Lung (tissue), 12 donors: ENCODE measurements around the gene DNAI7. TPM values are rescaled to one million over a fixed set of nuclear protein-coding genes. Genes with fewer than 3 reads are reported as not detected.

Experiments used
- ATAC-seq: fragments of 200-7000 bp; cut with Tn5 transposase; one replicate; pipeline ENCODE4 v1.9.1; 2020; ENCODE audit warnings: moderate number of reproducible peaks; ENCODE audit not compliant: insufficient read depth, low FRiP score
- DNase-seq, 3 donors: peaks; one replicate each; pipeline ENCODE4 v3.0.0-alpha.2; 2013 to 2017
- H3K27ac ChIP-seq, 2 donors: one replicate each; pipeline ENCODE4 v1.5.1; 2013; ENCODE audit warnings: mild to moderate bottlenecking in 2 of 2, moderate library complexity in 2 of 2, control low read depth in 1 of 2, inconsistent platforms in 1 of 2, low read depth in 1 of 2, low read length in 1 of 2
- H3K27me3 ChIP-seq, 3 donors: one replicate each; pipeline ENCODE4 v1.5.1; 2013; ENCODE audit warnings: low read length in 2 of 3; ENCODE audit not compliant: control insufficient read depth in 3 of 3, insufficient read depth in 3 of 3
- H3K36me3 ChIP-seq, 4 donors: one replicate each; pipeline ENCODE4 v1.5.1; 2013; ENCODE audit warnings: low read length in 4 of 4, mild to moderate bottlenecking in 1 of 4, moderate library complexity in 1 of 4; ENCODE audit not compliant: control insufficient read depth in 4 of 4, insufficient read depth in 4 of 4
- H3K4me1 ChIP-seq, 5 donors: one replicate each; pipeline ENCODE4 v1.5.1; 2013; ENCODE audit warnings: low read length in 5 of 5, mild to moderate bottlenecking in 2 of 5, moderate library complexity in 1 of 5; ENCODE audit not compliant: control insufficient read depth in 5 of 5, insufficient read depth in 5 of 5
- H3K4me3 ChIP-seq: one replicate; pipeline ENCODE4 v1.5.1; 2013; ENCODE audit warnings: mild to moderate bottlenecking, control low read depth, moderate library complexity
- H3K9ac ChIP-seq, 2 donors: one replicate each; pipeline ENCODE4 v1.5.1; 2013; ENCODE audit warnings: low read length in 2 of 2, control low read depth in 1 of 2; ENCODE audit not compliant: insufficient read depth in 1 of 2
- H3K9me3 ChIP-seq, 4 donors: one replicate each; pipeline ENCODE4 v1.5.1; 2013; ENCODE audit warnings: low read length in 3 of 4, mild to moderate bottlenecking in 1 of 4, moderate library complexity in 1 of 4; ENCODE audit not compliant: control insufficient read depth in 4 of 4, insufficient read depth in 3 of 4
- CTCF ChIP-seq: IDR thresholded peaks from 2 replicates; pipeline ENCODE4 v1.5.1; 2012; ENCODE audit warnings: mild to moderate bottlenecking; ENCODE audit errors: control extremely low read depth, extremely low read depth
- WGBS, 2 donors: extraction: QIAGEN DNeasy Blood & Tissue Kit; methylation state at CpG; one replicate each; pipeline ENCODE4 v1.1.7; 2013; 5-methylcytosine and 5-hydroxymethylcytosine counted together
- polyA plus RNA-seq, 2 donors: library from polyadenylated mRNA; stranded (reverse); fragments of 200-250 nt; gene quantifications; one replicate each; pipeline ENCODE4 v1.2.1, GENCODE V29; 2013
- total RNA-seq, 2 donors: library from RNA; depleted of rRNA in 1 of 2; stranded (reverse); fragments of >200 nt in 1 of 2; gene quantifications; one replicate each; pipeline ENCODE4 v1.2.1, GENCODE V29; 2014 to 2021
- donor health status: control.
- donor health status: control.
- donor health status: Bipolar disorder and iron deficiency.
- donor health status: healthy.
- donor health status: DM: yes; HTN: yes; CAD: no.

The DNAI7 gene
- total and polyA plus RNA-seq, 4 donors = 2.0 to 11.9 (median 5.7) TPM

GRCh38 chr12:25074113-25074512 lies 120.8 kb downstream of the DNAI7 start:
- no peaks in the 10 kb centered on the region for H3K36me3 ChIP-seq
- no peak overlapping the region for H3K9ac ChIP-seq
- H3K4me3 ChIP-seq = no peak overlapping the region
- no peaks in the 10 kb centered on the region for H3K9me3 ChIP-seq
- no peaks in the 10 kb centered on the region for H3K27me3 ChIP-seq
- H3K27ac ChIP-seq = no peak overlapping the region
- no peak for DNase-seq
- no peak for TF ChIP-seq CTCF
- WGBS, 2 donors = 67 to 87% methylated on average over 3 of the region's 3 CpGs
- peaks cover 0 to 6% (median 0%) of the 10 kb centered on the region in 5 donors for H3K4me1 ChIP-seq
- ATAC-seq = no peak

- DNase-seq (no peak), ATAC-seq (peak; percentile 6)
- Histone ChIP-seq H3K9ac (no peak overlapping the region), H3K36me3 (no peaks in the 10 kb centered on the region), H3K27me3 (no peaks in the 10 kb centered on the region), H3K9me3 (no peaks in the 10 kb centered on the region), H3K4me3 (no peak overlapping the region), H3K4me1 (peaks cover 0 to 6% (median 0%) of the 10 kb centered on the region in 5 donors), H3K27ac (no peak overlapping the region)
- no peak for TF ChIP-seq CTCF
- WGBS, 2 donors = 46 to 64% methylated on average over 4 of the region's 4 CpGs
Observed at GRCh38 chr12:25072906-25073650, 121.9 kb downstream of the DNAI7 start.

- DNase-seq (peak in 1 of 3 donors; percentile 10), ATAC-seq (no peak)
- Histone ChIP-seq H3K9me3 (no peaks in the 10 kb centered on the region), H3K36me3 (peaks cover 0 to 3% (median 0%) of the 10 kb centered on the region in 4 donors), H3K9ac (no peak overlapping the region), H3K27me3 (no peaks in the 10 kb centered on the region), H3K4me3 (no peak overlapping the region), H3K4me1 (peaks cover 0 to 6% (median 0%) of the 10 kb centered on the region in 5 donors), H3K27ac (no peak overlapping the region)
- WGBS, 2 donors = 10 to 37% methylated on average over 1 of the region's 1 CpG
- no peak for TF ChIP-seq CTCF
Observed at GRCh38 chr12:25071366-25071765, 123.6 kb downstream of the DNAI7 start.
